ENCODE measurements around the gene CHD5. TPM values are rescaled to one million over a fixed set of nuclear protein-coding genes. Genes with fewer than 3 reads are reported as not detected.
"Not testable (repeated sequence)": the region's sequence is repeated elsewhere in the genome, so short reads cannot be mapped to it uniquely, and the experiment has no call there.

Gene CHD5
- under 1 TPM; 0.67 to 0.96 TPM for total RNA-seq

- CTCF ChIA-PET = no interaction called here
- DNase-seq = no peak
- H3K9me3 Mint-ChIP-seq = no peaks in the 10 kb centered on the region
- peak within 1 kb of the TSS; percentile 27 for H3K4me3 Mint-ChIP-seq
- peaks cover 38% of the 10 kb centered on the region for H3K27me3 Mint-ChIP-seq
- POLR2A ChIA-PET = no interaction called here
- H3K4me1 Mint-ChIP-seq = peaks cover 6% of the 10 kb centered on the region
- no peak within 1 kb of the TSS for H3K27ac Mint-ChIP-seq
- peaks cover 12% of the 10 kb centered on the region for H3K36me3 Mint-ChIP-seq (ENCODE audit: low read depth)
These were observed at the start of gene CHD5 for GRCh38 chr1:6180268-6180706. Gene CHD5 (minus strand): TSS chr1:6180321. CDS start chr1:6180023, 298 bp downstream.

- DNase-seq = no peak
- CTCF ChIA-PET = interaction anchor here (0.7 to 1.3 kb wide), 2 partner anchors 10 to 21 kb away, joined by 3 to 6 read pairs; partner anchors contain the start of gene ICMT
- Mint-ChIP-seq H3K4me1 (peaks cover 1% of the 10 kb centered on the region), H3K27me3 (no peaks in the 10 kb centered on the region), H3K4me3 (no peak overlapping the region), H3K27ac (peak overlapping the region; percentile 28), H3K9me3 (no peaks in the 10 kb centered on the region), H3K36me3 (ENCODE audit: low read depth) (peaks cover 36% of the 10 kb centered on the region)
- POLR2A ChIA-PET = no interaction called here
These were observed 45.5 kb upstream of the CHD5 start for GRCh38 chr1:6225651-6226050.

GRCh38 chr1:6224718-6225117 lies 44.6 kb upstream of the CHD5 start:
- peaks cover 34% of the 10 kb centered on the region for H3K36me3 Mint-ChIP-seq (ENCODE audit: low read depth)
- H3K4me1 Mint-ChIP-seq = peaks cover 1% of the 10 kb centered on the region
- DNase-seq = no peak
- H3K4me3 Mint-ChIP-seq = no peak overlapping the region
- ChIA-PET CTCF (interaction anchor here (0.6 to 1.6 kb wide), 3 partner anchors 14 to 120 kb away, joined by 3 read pairs; no protein-coding TSS in a partner anchor), POLR2A (no interaction called here)
- no peaks in the 10 kb centered on the region for H3K27me3 Mint-ChIP-seq
- no peaks in the 10 kb centered on the region for H3K9me3 Mint-ChIP-seq
- no peak overlapping the region for H3K27ac Mint-ChIP-seq

GRCh38 chr1:6223617-6224016 lies 43.5 kb upstream of the CHD5 start:
- Mint-ChIP-seq H3K9me3 (no peaks in the 10 kb centered on the region), H3K4me1 (peaks cover 1% of the 10 kb centered on the region), H3K36me3 (ENCODE audit: low read depth) (peaks cover 33% of the 10 kb centered on the region), H3K27me3 (no peaks in the 10 kb centered on the region), H3K4me3 (no peak overlapping the region), H3K27ac (peak overlapping the region; percentile 9)
- no peak for DNase-seq
- CTCF ChIA-PET = interaction anchor here (1.0 to 1.6 kb wide), 3 partner anchors 11 to 121 kb away, joined by 3 read pairs; no protein-coding TSS in a partner anchor
- POLR2A ChIA-PET = no interaction called here

- CTCF ChIA-PET = interaction anchor here (0.5 to 1.4 kb wide), 2 partner anchors 10 to 18 kb away, joined by 3 read pairs; no protein-coding TSS in a partner anchor
- POLR2A ChIA-PET = no interaction called here
- no peak overlapping the region for H3K27ac Mint-ChIP-seq
- no peaks in the 10 kb centered on the region for H3K9me3 Mint-ChIP-seq
- H3K27me3 Mint-ChIP-seq = no peaks in the 10 kb centered on the region
- peaks cover 33% of the 10 kb centered on the region for H3K36me3 Mint-ChIP-seq (ENCODE audit: low read depth)
- H3K4me3 Mint-ChIP-seq = no peak overlapping the region
- H3K4me1 Mint-ChIP-seq = peaks cover 1% of the 10 kb centered on the region
- DNase-seq = no peak
These were observed 42.5 kb upstream of the CHD5 start for GRCh38 chr1:6222636-6223035.

GRCh38 chr1:6221210-6221784 lies 41.2 kb upstream of the CHD5 start:
- Mint-ChIP-seq H3K27me3 (no peaks in the 10 kb centered on the region), H3K9me3 (no peaks in the 10 kb centered on the region), H3K27ac (no peak overlapping the region), H3K36me3 (ENCODE audit: low read depth) (peaks cover 26% of the 10 kb centered on the region), H3K4me1 (no peaks in the 10 kb centered on the region), H3K4me3 (no peak overlapping the region)
- DNase-seq = no peak
- ChIA-PET POLR2A (no interaction called here), CTCF (interaction anchor here (1.0 to 1.4 kb wide), 2 partner anchors 9 to 17 kb away, joined by 3 read pairs; no protein-coding TSS in a partner anchor)

GRCh38 chr1:6220236-6220635 lies 40.1 kb upstream of the CHD5 start:
- Mint-ChIP-seq H3K4me1 (no peaks in the 10 kb centered on the region), H3K27ac (no peak overlapping the region), H3K4me3 (no peak overlapping the region), H3K9me3 (no peaks in the 10 kb centered on the region), H3K36me3 (ENCODE audit: low read depth) (peaks cover 17% of the 10 kb centered on the region), H3K27me3 (no peaks in the 10 kb centered on the region)
- no peak for DNase-seq
- CTCF ChIA-PET = no interaction called here
- POLR2A ChIA-PET = no interaction called here

- H3K9me3 Mint-ChIP-seq, H3K4me3 Mint-ChIP-seq, POLR2A ChIA-PET, H3K4me1 Mint-ChIP-seq, DNase-seq, H3K27ac Mint-ChIP-seq, CTCF ChIA-PET, H3K27me3 Mint-ChIP-seq: not testable (repeated sequence)
- H3K36me3 Mint-ChIP-seq (ENCODE audit: low read depth) = peaks cover 13% of the 10 kb centered on the region
These were observed 39.5 kb upstream of the CHD5 start for GRCh38 chr1:6219641-6220040.

GRCh38 chr1:6218375-6219164 lies 38.4 kb upstream of the CHD5 start:
- H3K27ac Mint-ChIP-seq = no peak overlapping the region
- H3K4me1 Mint-ChIP-seq = no peaks in the 10 kb centered on the region
- no peak overlapping the region for H3K4me3 Mint-ChIP-seq
- ChIA-PET CTCF (interaction anchor here (0.5 to 1.6 kb wide), 3 partner anchors 12 to 116 kb away, joined by 3 to 4 read pairs (median 4); partner anchors contain the start of gene RNF207), POLR2A (no interaction called here)
- peaks cover 1% of the 10 kb centered on the region for H3K27me3 Mint-ChIP-seq
- H3K9me3 Mint-ChIP-seq = no peaks in the 10 kb centered on the region
- peaks cover 4% of the 10 kb centered on the region for H3K36me3 Mint-ChIP-seq (ENCODE audit: low read depth)
- no peak for DNase-seq

GRCh38 chr1:6212193-6212959 lies 32.3 kb upstream of the CHD5 start:
- no peak overlapping the region for H3K27ac Mint-ChIP-seq
- ChIA-PET POLR2A (no interaction called here), CTCF (interaction anchor here (0.7 kb wide), 2 partner anchors 11 to 18 kb away, joined by 3 read pairs; no protein-coding TSS in a partner anchor)
- H3K4me1 Mint-ChIP-seq = peaks cover 3% of the 10 kb centered on the region
- no peak for DNase-seq
- no peaks in the 10 kb centered on the region for H3K9me3 Mint-ChIP-seq
- H3K27me3 Mint-ChIP-seq = peaks cover 11% of the 10 kb centered on the region
- H3K36me3 Mint-ChIP-seq (ENCODE audit: low read depth) = no peaks in the 10 kb centered on the region
- no peak overlapping the region for H3K4me3 Mint-ChIP-seq

GRCh38 chr1:6211731-6212130 lies 31.6 kb upstream of the CHD5 start:
- Mint-ChIP-seq H3K4me3 (no peak overlapping the region), H3K36me3 (ENCODE audit: low read depth) (no peaks in the 10 kb centered on the region), H3K27me3 (peaks cover 16% of the 10 kb centered on the region), H3K4me1 (peaks cover 6% of the 10 kb centered on the region), H3K9me3 (no peaks in the 10 kb centered on the region), H3K27ac (no peak overlapping the region)
- no peak for DNase-seq
- ChIA-PET CTCF (no interaction called here), POLR2A (no interaction called here)

- POLR2A ChIA-PET = no interaction called here
- H3K36me3 Mint-ChIP-seq (ENCODE audit: low read depth) = no peaks in the 10 kb centered on the region
These were observed 30.7 kb upstream of the CHD5 start for GRCh38 chr1:6210591-6211355.

More at GRCh38 chr1:6210591-6211355, 30.7 kb upstream of the CHD5 start:
- no peak for DNase-seq
- Mint-ChIP-seq H3K9me3 (no peaks in the 10 kb centered on the region), H3K4me3 (no peak overlapping the region), H3K27ac (no peak overlapping the region), H3K4me1 (peaks cover 9% of the 10 kb centered on the region), H3K27me3 (peaks cover 20% of the 10 kb centered on the region)
- CTCF ChIA-PET = interaction anchor here (1.3 kb wide), 1 partner anchor 11 kb away, joined by 4 read pairs; the partner anchor contains the start of gene RPL22
